Breast epithelium (tissue), 4 donors: Measurements from ENCODE around the gene UBE2J1. TPM values are rescaled to one million over a fixed set of nuclear protein-coding genes. Genes with fewer than 3 reads are reported as not detected.

Source experiments
- DNase-seq, 2 donors: peaks; one replicate each; pipeline ENCODE4 v3.0.0-alpha.2; 2019; ENCODE audit warnings: low spot score in 2 of 2
- H3K27ac ChIP-seq, 2 donors: fragments of 200-600 bp; sonication (generic) in 1 of 2; one replicate each; pipeline ENCODE4 v1.5.1; 2016 to 2019; ENCODE audit warnings: mild to moderate bottlenecking in 1 of 2
- H3K27me3 ChIP-seq, 2 donors: fragments of 200-600 bp; sonication (generic) in 1 of 2; one replicate each; pipeline versions ENCODE4 v1.5.1 to v1.6.0; 2017 to 2019; ENCODE audit warnings: control low read depth in 1 of 2, mild to moderate bottlenecking in 1 of 2
- H3K36me3 ChIP-seq: fragments of 200-600 bp; one replicate; pipeline ENCODE4 v1.5.1; 2019
- H3K4me1 ChIP-seq, 2 donors: fragments of 200-600 bp; sonication (generic); one replicate each; pipeline ENCODE4 v1.5.1; 2016 to 2019; ENCODE audit warnings: control low read depth in 1 of 2
- H3K4me3 ChIP-seq, 3 donors: fragments of 200-600 bp; sonication (generic); 1 replicate in 2 of 3; 2 replicates in 1 of 3; pipeline ENCODE4 v1.5.1; 2016 to 2019; ENCODE audit warnings: mild to moderate bottlenecking in 3 of 3, moderate library complexity in 2 of 3
- H3K9me3 ChIP-seq, 2 donors: fragments of 200-600 bp; sonication (generic) in 1 of 2; one replicate each; pipeline ENCODE4 v1.5.1; 2016 to 2019; ENCODE audit warnings: control low read depth in 1 of 2
- POLR2A ChIP-seq: fragments of 450-650 bp; IDR thresholded peaks from one replicate; pipeline ENCODE4 v1.6.1; 2016; ENCODE audit warnings: antibody characterized with exemption, mild to moderate bottlenecking, moderate library complexity
- POLR2AphosphoS5 ChIP-seq, 3 donors: sonication (generic); formaldehyde crosslinking; IDR thresholded peaks; one replicate each; pipeline ENCODE4 v1.6.1; 2017; ENCODE audit warnings: antibody characterized with exemption in 3 of 3
- intact Hi-C: fragments of 100-400 bp; cut with DNase I; formaldehyde crosslinking; loops from one replicate; pipeline ENCODE4 v1.15.1; 2023; ENCODE audit warnings: low total_unique reads
- total RNA-seq, 3 donors: library from RNA; depleted of rRNA; stranded (reverse); fragments of >200 nt; gene quantifications; one replicate each; pipeline ENCODE4 v1.1.0, GENCODE V29; 2016
- TF ChIP-seq, protein P1 (sequence below), 3 donors: fragments of 450-650 bp; IDR thresholded peaks; one replicate each; pipeline ENCODE4 v1.5.1; 2016 to 2017; ENCODE audit warnings: antibody characterized with exemption in 3 of 3, mild to moderate bottlenecking in 3 of 3, moderate library complexity in 3 of 3

UBE2J1 gene
- total RNA-seq, 3 donors from 2014 or later = 23.4 to 40.1 (median 34.4) TPM

DNA sequence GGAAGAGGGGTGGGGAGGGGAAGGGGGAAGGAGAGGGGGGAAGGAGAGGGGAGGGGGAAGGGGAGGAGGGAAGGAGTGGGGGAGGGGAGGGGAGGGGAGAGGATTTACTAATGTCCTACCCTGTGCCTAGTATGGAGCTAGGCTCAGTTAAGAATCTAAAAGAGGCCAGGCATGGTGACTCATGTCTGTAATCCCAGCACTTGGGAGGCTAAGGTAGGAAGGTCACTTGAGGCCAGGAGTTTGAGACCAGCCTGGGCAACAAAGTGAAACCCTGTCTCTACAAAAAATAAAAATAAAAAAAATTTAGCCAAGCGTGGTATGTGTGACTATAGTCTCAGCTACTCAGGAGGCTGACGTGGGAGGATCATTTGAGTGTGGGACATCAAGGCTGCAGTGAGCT is 13.0 kb downstream of the UBE2J1 start:
- no peak for TF ChIP-seq POLR2A
- TF ChIP-seq, protein P1, sequence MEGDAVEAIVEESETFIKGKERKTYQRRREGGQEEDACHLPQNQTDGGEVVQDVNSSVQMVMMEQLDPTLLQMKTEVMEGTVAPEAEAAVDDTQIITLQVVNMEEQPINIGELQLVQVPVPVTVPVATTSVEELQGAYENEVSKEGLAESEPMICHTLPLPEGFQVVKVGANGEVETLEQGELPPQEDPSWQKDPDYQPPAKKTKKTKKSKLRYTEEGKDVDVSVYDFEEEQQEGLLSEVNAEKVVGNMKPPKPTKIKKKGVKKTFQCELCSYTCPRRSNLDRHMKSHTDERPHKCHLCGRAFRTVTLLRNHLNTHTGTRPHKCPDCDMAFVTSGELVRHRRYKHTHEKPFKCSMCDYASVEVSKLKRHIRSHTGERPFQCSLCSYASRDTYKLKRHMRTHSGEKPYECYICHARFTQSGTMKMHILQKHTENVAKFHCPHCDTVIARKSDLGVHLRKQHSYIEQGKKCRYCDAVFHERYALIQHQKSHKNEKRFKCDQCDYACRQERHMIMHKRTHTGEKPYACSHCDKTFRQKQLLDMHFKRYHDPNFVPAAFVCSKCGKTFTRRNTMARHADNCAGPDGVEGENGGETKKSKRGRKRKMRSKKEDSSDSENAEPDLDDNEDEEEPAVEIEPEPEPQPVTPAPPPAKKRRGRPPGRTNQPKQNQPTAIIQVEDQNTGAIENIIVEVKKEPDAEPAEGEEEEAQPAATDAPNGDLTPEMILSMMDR (IDR thresholded peaks at IDR 0.05) = no peak
- TF ChIP-seq POLR2AphosphoS5 (IDR thresholded peaks at IDR 0.05) = no peak
- Histone ChIP-seq H3K27ac (no peak overlapping the region), H3K9me3 (no peaks in the 10 kb centered on the region), H3K4me1 (no peaks in the 10 kb centered on the region), H3K36me3 (peaks cover 4% of the 10 kb centered on the region), H3K27me3 (no peaks in the 10 kb centered on the region), H3K4me3 (no peak overlapping the region)
- intact Hi-C loops = no loop called here
- DNase-seq = no peak

GRCh38 chr6:89335164-89335563 is 17.4 kb downstream of the UBE2J1 start:
- no peak for DNase-seq
- intact Hi-C loops = no loop called here
- Histone ChIP-seq H3K36me3 (peaks cover 4% of the 10 kb centered on the region), H3K27me3 (no peaks in the 10 kb centered on the region), H3K27ac (no peak overlapping the region), H3K4me1 (no peaks in the 10 kb centered on the region), H3K4me3 (no peak overlapping the region), H3K9me3 (no peaks in the 10 kb centered on the region)
- TF ChIP-seq POLR2AphosphoS5 (IDR thresholded peaks at IDR 0.05) = no peak

DNA sequence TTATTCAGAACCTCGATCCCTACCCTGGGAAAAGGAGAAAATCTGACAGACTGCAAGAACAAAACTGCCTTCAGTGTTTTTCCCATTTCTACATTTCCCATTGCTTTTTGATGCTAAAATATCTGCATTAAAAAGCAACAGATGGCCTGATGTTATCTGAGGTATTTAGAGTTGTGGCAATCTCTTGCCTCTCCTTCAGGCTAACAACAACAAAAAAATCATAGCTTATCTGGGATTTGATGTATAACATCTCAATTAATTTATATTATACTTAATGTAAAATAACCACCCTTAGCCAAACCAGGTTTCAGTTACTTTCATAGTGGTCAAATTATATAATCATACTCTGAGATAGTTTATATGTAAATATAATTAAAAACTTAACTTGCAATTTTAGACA is 21.6 kb downstream of the UBE2J1 start:
- no peaks in the 10 kb centered on the region for H3K27me3 ChIP-seq
- no peaks in the 10 kb centered on the region for H3K4me1 ChIP-seq
- H3K4me3 ChIP-seq = no peak overlapping the region
- intact Hi-C loops = no loop called here
- no peak for TF ChIP-seq POLR2A
- TF ChIP-seq POLR2AphosphoS5 (IDR thresholded peaks at IDR 0.05) = no peak
- TF ChIP-seq, protein P1 (IDR thresholded peaks at IDR 0.05) = no peak
- H3K9me3 ChIP-seq = no peaks in the 10 kb centered on the region
- DNase-seq = no peak
- H3K27ac ChIP-seq = no peak overlapping the region
- peaks cover 4% of the 10 kb centered on the region for H3K36me3 ChIP-seq

DNA sequence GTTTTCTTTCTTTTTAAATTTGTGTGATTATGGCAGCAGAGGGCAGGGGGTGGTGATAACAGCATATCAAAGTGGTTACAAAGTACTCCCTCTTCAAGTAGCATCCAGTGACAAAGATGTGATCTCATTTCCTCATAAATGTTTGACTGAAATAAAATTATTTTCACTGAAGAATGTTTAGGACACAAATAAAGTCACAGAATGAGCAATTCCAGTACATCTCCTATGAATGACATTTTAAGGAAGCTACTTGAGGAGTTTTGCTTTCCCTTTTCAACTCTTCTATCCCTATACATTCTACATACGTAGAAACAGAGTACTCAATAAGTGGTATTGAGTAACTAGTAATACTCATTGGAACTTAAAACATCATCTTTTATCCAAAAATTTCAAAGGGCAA is 23.5 kb downstream of the UBE2J1 start:
- no peaks in the 10 kb centered on the region for H3K4me1 ChIP-seq
- no peak for DNase-seq
- H3K36me3 ChIP-seq = no peaks in the 10 kb centered on the region
- TF ChIP-seq, protein P1 (IDR thresholded peaks at IDR 0.05) = no peak
- TF ChIP-seq POLR2AphosphoS5 (IDR thresholded peaks at IDR 0.05) (no peak), POLR2A (no peak)
- intact Hi-C loops = no loop called here
- no peaks in the 10 kb centered on the region for H3K27me3 ChIP-seq
- H3K4me3 ChIP-seq = no peak overlapping the region
- H3K9me3 ChIP-seq = no peaks in the 10 kb centered on the region
- no peak overlapping the region for H3K27ac ChIP-seq

- TF ChIP-seq POLR2AphosphoS5 (IDR thresholded peaks at IDR 0.05) = no peak
- TF ChIP-seq, protein P1 (IDR thresholded peaks at IDR 0.05) = no peak
- TF ChIP-seq POLR2A = no peak
- intact Hi-C loops = no loop called here
- no peak for DNase-seq
- Histone ChIP-seq H3K27ac (peak overlapping the region in 1 of 2 donors; percentile 49), H3K27me3 (no peaks in the 10 kb centered on the region), H3K36me3 (no peaks in the 10 kb centered on the region), H3K4me1 (no peaks in the 10 kb centered on the region), H3K9me3 (no peaks in the 10 kb centered on the region), H3K4me3 (no peak overlapping the region)
Observed at GRCh38 chr6:89324304-89324703, 28.2 kb downstream of the UBE2J1 start.

- DNase-seq = no peak
- Histone ChIP-seq H3K4me1 (no peaks in the 10 kb centered on the region), H3K27me3 (no peaks in the 10 kb centered on the region), H3K4me3 (no peak overlapping the region), H3K9me3 (no peaks in the 10 kb centered on the region), H3K27ac (peak overlapping the region in 1 of 2 donors; percentile 49), H3K36me3 (no peaks in the 10 kb centered on the region)
- no peak for TF ChIP-seq POLR2AphosphoS5 (IDR thresholded peaks at IDR 0.05)
- no peak for TF ChIP-seq POLR2A
- TF ChIP-seq, protein P1 (IDR thresholded peaks at IDR 0.05) = no peak
- intact Hi-C loops = no loop called here
Observed at GRCh38 chr6:89323511-89323971, 29.0 kb downstream of the UBE2J1 start.
